ENCODE measurements around the gene COL27A1. TPM values are rescaled to one million over a fixed set of nuclear protein-coding genes. Genes with fewer than 3 reads are reported as not detected.

Gene COL27A1
- polyA plus RNA-seq, 2 of the 4 experiments (the other 2 are of a cell fraction): 6.9 to 20.6 TPM

DNA sequence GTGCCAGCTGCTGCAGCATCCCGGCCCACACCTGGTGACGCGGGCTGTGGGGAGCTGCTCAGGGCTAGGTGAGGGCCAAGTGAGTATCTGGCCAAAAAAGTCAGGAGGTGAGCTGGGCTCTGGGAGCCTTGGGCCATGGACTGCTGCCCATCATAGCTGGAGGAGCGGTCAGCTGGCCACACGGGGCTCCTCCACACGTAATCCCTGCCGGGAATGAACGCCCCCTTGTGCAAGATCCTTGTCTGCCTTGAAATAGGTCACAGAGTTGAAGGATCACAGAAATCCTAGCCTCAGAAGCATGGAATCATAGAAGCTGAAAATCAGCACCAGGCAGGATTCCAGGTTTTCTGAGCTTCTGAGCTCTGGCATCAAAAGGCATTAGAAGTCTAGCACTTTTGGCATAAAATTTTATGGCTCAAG lies 16.8 kb upstream of the COL27A1 start:
- no peak overlapping the region for H3K4me2 ChIP-seq
- CTCF ChIA-PET: interaction anchor here (1.4 to 11.7 kb wide), 4 partner anchors 8 to 153 kb away, joined by 3 to 96 read pairs (median 20); partner anchors contain the start of gene COL27A1
- 0 out of 3 replicates have a peak, but pooled peaks cover 7% of the 10 kb centered on the region for H3K4me1 ChIP-seq
- no peak overlapping the region for H3K27ac ChIP-seq
- DNase-seq (ENCODE audit: low read depth in 1 of 2, low spot score in 1 of 2) (no peak), ATAC-seq (no peak; a peak in 1 of 6 replicates), FAIRE-seq (no peak)
- no peaks in the 10 kb centered on the region; the same call in 2 of the 3 replicates for H3K9me3 ChIP-seq
- 86% methylated on average over 8 of the region's 8 CpGs for WGBS (ENCODE audit: missing lambda C conversion rate)
- no peak overlapping the region for H3K4me3 ChIP-seq
- TF ChIP-seq EP300 (IDR thresholded peaks at IDR 0.05) (no peak), ELK1 (IDR thresholded peaks at IDR 0.05; ENCODE audit: low read depth, low read length) (no peak), POLR2A (IDR thresholded peaks at IDR 0.05; ENCODE audit: low read length) (no peak), TFCP2L1 (CRISPR knock-in tag; IDR thresholded peaks at IDR 0.05) (no peak), REST (IDR thresholded peaks at IDR 0.05) (no peak), KDM1A (IDR thresholded peaks at IDR 0.05; ENCODE audit: low read depth) (no peak), NFE2L2 (conservative IDR thresholded peaks at IDR 0.05; ENCODE audit: low read length) (no peak), FOSL2 (IDR thresholded peaks at IDR 0.05) (no peak), FOSL2 (CRISPR knock-in tag; IDR thresholded peaks at IDR 0.05) (no peak), RFX5 (IDR thresholded peaks at IDR 0.05) (no peak), RARB (CRISPR knock-in tag; IDR thresholded peaks at IDR 0.05) (no peak), EHF (CRISPR knock-in tag; IDR thresholded peaks at IDR 0.05) (no peak), HOXB5 (CRISPR knock-in tag; IDR thresholded peaks at IDR 0.05) (no peak), NR3C1 (IDR thresholded peaks at IDR 0.05) (no peak), SREBF2 (IDR thresholded peaks at IDR 0.05) (no peak)
- TF ChIP-seq, protein P1, sequence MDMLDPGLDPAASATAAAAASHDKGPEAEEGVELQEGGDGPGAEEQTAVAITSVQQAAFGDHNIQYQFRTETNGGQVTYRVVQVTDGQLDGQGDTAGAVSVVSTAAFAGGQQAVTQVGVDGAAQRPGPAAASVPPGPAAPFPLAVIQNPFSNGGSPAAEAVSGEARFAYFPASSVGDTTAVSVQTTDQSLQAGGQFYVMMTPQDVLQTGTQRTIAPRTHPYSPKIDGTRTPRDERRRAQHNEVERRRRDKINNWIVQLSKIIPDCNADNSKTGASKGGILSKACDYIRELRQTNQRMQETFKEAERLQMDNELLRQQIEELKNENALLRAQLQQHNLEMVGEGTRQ (IDR thresholded peaks at IDR 0.05): no peak
- TF ChIP-seq, protein P2, sequence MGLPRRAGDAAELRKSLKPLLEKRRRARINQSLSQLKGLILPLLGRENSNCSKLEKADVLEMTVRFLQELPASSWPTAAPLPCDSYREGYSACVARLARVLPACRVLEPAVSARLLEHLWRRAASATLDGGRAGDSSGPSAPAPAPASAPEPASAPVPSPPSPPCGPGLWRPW (IDR thresholded peaks at IDR 0.05): no peak
- POLR2A ChIA-PET: no interaction called here

- ATAC-seq (no peak), FAIRE-seq (no peak), DNase-seq (ENCODE audit: low read depth in 1 of 2, low spot score in 1 of 2) (no peak)
- WGBS (ENCODE audit: missing lambda C conversion rate): 93% methylated on average over 5 of the region's 5 CpGs
- H3K9me3 ChIP-seq: no peaks in the 10 kb centered on the region; the same call in 2 of the 3 replicates
- ChIA-PET POLR2A (no interaction called here), CTCF (interaction anchor here (1.0 to 11.7 kb wide), 6 partner anchors 16 to 152 kb away, joined by 4 to 98 read pairs (median 20); partner anchors contain the start of gene COL27A1)
- no peak overlapping the region for H3K4me3 ChIP-seq
- no peak overlapping the region for H3K27ac ChIP-seq
- H3K4me1 ChIP-seq: 0 out of 3 replicates have a peak, but pooled peaks cover 7% of the 10 kb centered on the region
- H3K4me2 ChIP-seq: no peak overlapping the region
- TF ChIP-seq MAZ (IDR thresholded peaks at IDR 0.05; ENCODE audit: borderline replicate concordance, low read depth, low read length) (no peak), CHD2 (IDR thresholded peaks at IDR 0.05; ENCODE audit: low read length, partially characterized antibody) (no peak), CBX2 (IDR thresholded peaks at IDR 0.05; ENCODE audit: borderline replicate concordance, low read depth) (no peak)
Measured at GRCh38 chr9:114139071-114139470, 16.3 kb upstream of the COL27A1 start.

All from A549 (cell line).